OCI-LY1 (cell line): Measurements from ENCODE around the gene GJC1.

ENCODE experiments used
- H2AFZ ChIP-seq: fragments of 200-600 bp; sonication (generic), shearing (Covaris generic); 2 replicates; pipeline ENCODE4 v1.6.0; 2014; ENCODE audit warnings: antibody characterized with exemption, mild to moderate bottlenecking, low read length
- H3F3A ChIP-seq: fragments of 200-600 bp; sonication (generic), shearing (Covaris generic); 2 replicates; pipeline ENCODE4 v1.6.0; 2014; ENCODE audit warnings: mild to moderate bottlenecking, antibody characterized with exemption, low read length, moderate library complexity; ENCODE audit not compliant: insufficient read depth
- H3K27ac ChIP-seq: fragments of 200-600 bp; sonication (generic); 2 replicates; pipeline ENCODE4 v1.5.1; 2014; ENCODE audit warnings: low read length, mixed run types, mild to moderate bottlenecking, low read depth; ENCODE audit not compliant: poor library complexity, severe bottlenecking
- H3K27me3 ChIP-seq: fragments of 200-600 bp; sonication (generic); 2 replicates; pipeline ENCODE4 v1.6.0; 2014; ENCODE audit warnings: antibody characterized with exemption, mild to moderate bottlenecking, low read length, moderate library complexity; ENCODE audit not compliant: insufficient read depth
- H3K36me3 ChIP-seq: fragments of 200-600 bp; sonication (generic); 2 replicates; pipeline ENCODE4 v1.6.1; 2014; ENCODE audit warnings: mild to moderate bottlenecking, antibody characterized with exemption, low read length, moderate library complexity, mixed read lengths; ENCODE audit not compliant: insufficient read depth
- H3K4me1 ChIP-seq: fragments of 200-600 bp; sonication (generic); 2 replicates; pipeline ENCODE4 v1.5.1; 2014; ENCODE audit warnings: mild to moderate bottlenecking, low read length, moderate library complexity; ENCODE audit not compliant: insufficient read depth, severe bottlenecking
- H3K4me2 ChIP-seq: fragments of 200-600 bp; sonication (generic), shearing (Covaris generic); 2 replicates; pipeline ENCODE4 v1.6.1; 2014; ENCODE audit warnings: low read length
- H3K4me3 ChIP-seq: fragments of 200-600 bp; sonication (generic); 2 replicates; pipeline ENCODE4 v1.5.1; 2014; ENCODE audit warnings: low read length, low read depth, mild to moderate bottlenecking, mixed read lengths; ENCODE audit not compliant: poor library complexity, severe bottlenecking
- H3K79me2 ChIP-seq: fragments of 200-600 bp; shearing (Covaris generic); 2 replicates; pipeline ENCODE4 v1.6.1; 2016; ENCODE audit warnings: mixed run types, low read length, mixed read lengths; ENCODE audit not compliant: insufficient read depth
- H3K9ac ChIP-seq: fragments of 200-600 bp; sonication (generic), shearing (Covaris generic); 2 replicates; pipeline ENCODE4 v1.6.1; 2014; ENCODE audit warnings: mild to moderate bottlenecking, low read length, mixed read lengths
- H3K9me2 ChIP-seq: fragments of 200-600 bp; sonication (generic), shearing (Covaris generic); 2 replicates; pipeline ENCODE4 v1.6.1; 2014; ENCODE audit warnings: low read depth, mild to moderate bottlenecking, low read length, mixed read lengths
- H3K9me3 ChIP-seq: fragments of 200-600 bp; shearing (Covaris generic); 2 replicates; pipeline ENCODE4 v1.6.1; 2014; ENCODE audit warnings: low read length, mixed read lengths
- H4K20me1 ChIP-seq: fragments of 200-600 bp; sonication (generic), shearing (Covaris generic); 2 replicates; pipeline ENCODE4 v1.6.0; 2016; ENCODE audit warnings: mild to moderate bottlenecking, low read length; ENCODE audit not compliant: insufficient read depth
- CTCF ChIP-seq: fragments of 200-600 bp; sonication (generic), shearing (Covaris generic); IDR thresholded peaks from 2 replicates; pipeline ENCODE4 v1.5.1; 2017; ENCODE audit warnings: mild to moderate bottlenecking, antibody characterized with exemption, low read length, moderate library complexity, mixed read lengths
- EZH2 ChIP-seq: fragments of 200-600 bp; sonication (generic), shearing (Covaris generic); IDR thresholded peaks from 2 replicates; pipeline ENCODE4 v1.8.0; 2017; ENCODE audit warnings: borderline replicate concordance, mixed run types, mild to moderate bottlenecking, antibody characterized with exemption, low read length, moderate library complexity, mixed read lengths

Gene GJC1

GRCh38 chr17:44781551-44782325 lies 48.3 kb downstream of the GJC1 start:
- Histone ChIP-seq H3K36me3 (no peaks in the 10 kb centered on the region), H3K9me2 (no peaks in the 10 kb centered on the region), H3K4me2 (no peak overlapping the region), H4K20me1 (no peaks in the 10 kb centered on the region), H3K79me2 (no peaks in the 10 kb centered on the region), H3F3A (no peaks in the 10 kb centered on the region), H3K9ac (no peak overlapping the region), H3K27me3 (no peaks in the 10 kb centered on the region), H3K27ac (no peak overlapping the region), H3K4me3 (no peak overlapping the region), H2AFZ (no peak overlapping the region), H3K9me3 (no peaks in the 10 kb centered on the region), H3K4me1 (peaks cover 11% of the 10 kb centered on the region)
- no peak for TF ChIP-seq EZH2
- TF ChIP-seq CTCF = no peak

- Histone ChIP-seq H3K79me2 (no peaks in the 10 kb centered on the region), H3K4me1 (peaks cover 17% of the 10 kb centered on the region), H3F3A (no peaks in the 10 kb centered on the region), H3K4me3 (no peak overlapping the region), H3K4me2 (no peak overlapping the region), H3K27me3 (no peaks in the 10 kb centered on the region), H3K9ac (no peak overlapping the region), H3K36me3 (no peaks in the 10 kb centered on the region), H3K9me3 (no peaks in the 10 kb centered on the region), H4K20me1 (no peaks in the 10 kb centered on the region), H2AFZ (no peak overlapping the region), H3K27ac (no peak overlapping the region), H3K9me2 (no peaks in the 10 kb centered on the region)
- TF ChIP-seq EZH2 (no peak), CTCF (no peak)
Observed at GRCh38 chr17:44780845-44781480, 49.1 kb downstream of the GJC1 start.

- H2AFZ ChIP-seq = no peak overlapping the region
- H3K27ac ChIP-seq = no peak overlapping the region
- no peak overlapping the region for H3K4me3 ChIP-seq
- H3K4me2 ChIP-seq = no peak overlapping the region
- no peaks in the 10 kb centered on the region for H3K79me2 ChIP-seq
- H3K27me3 ChIP-seq = no peaks in the 10 kb centered on the region
- no peaks in the 10 kb centered on the region for H3F3A ChIP-seq
- H4K20me1 ChIP-seq = no peaks in the 10 kb centered on the region
- H3K36me3 ChIP-seq = no peaks in the 10 kb centered on the region
- H3K9me3 ChIP-seq = no peaks in the 10 kb centered on the region
- TF ChIP-seq CTCF (no peak), EZH2 (no peak)
- H3K9me2 ChIP-seq = no peaks in the 10 kb centered on the region
- H3K9ac ChIP-seq = no peak overlapping the region
- H3K4me1 ChIP-seq = peaks cover 18% of the 10 kb centered on the region
Observed at GRCh38 chr17:44780161-44780560, 49.9 kb downstream of the GJC1 start.
